ENCODE data around the gene KLHL26.
"Not testable (repeated sequence)": the region's sequence is repeated elsewhere in the genome, so short reads cannot be mapped to it uniquely, and the experiment has no call there.

KLHL26 gene

GRCh38 chr19:18636969-18637629, at the start of gene KLHL26:
KLHL26 (plus strand) TSS chr19:18637028; CDS start chr19:18637055, 27 bp downstream.
- no peak for DNase-seq

GRCh38 chr19:18587561-18587960, 49.3 kb upstream of the KLHL26 start:
- no peak for DNase-seq

- DNase-seq: no peak
These were observed 48.7 kb upstream of the KLHL26 start for GRCh38 chr19:18587962-18588610.

GRCh38 chr19:18588611-18589379, 48.0 kb upstream of the KLHL26 start, which contains the start of gene REX1BD:
REX1BD (plus strand) TSS chr19:18588798; CDS start chr19:18588802, 4 bp downstream.
- peak; percentile 80 to 84 for DNase-seq

GRCh38 chr19:18589380-18590272, 47.2 kb upstream of the KLHL26 start:
- peak; percentile 54 to 58 for DNase-seq

GRCh38 chr19:18590273-18591272, 46.3 kb upstream of the KLHL26 start:
- peak; percentile 16 to 17 for DNase-seq

GRCh38 chr19:18591735-18592385, 45.0 kb upstream of the KLHL26 start:
- no peak for DNase-seq

GRCh38 chr19:18592732-18593131, 44.1 kb upstream of the KLHL26 start:
- DNase-seq: not testable (repeated sequence)

GRCh38 chr19:18593367-18594095, 43.3 kb upstream of the KLHL26 start:
- no peak for DNase-seq

- peak; percentile 51 to 69 for DNase-seq
These were observed 42.6 kb upstream of the KLHL26 start for GRCh38 chr19:18594096-18594823.

- DNase-seq: no peak
These were observed 41.9 kb upstream of the KLHL26 start for GRCh38 chr19:18594824-18595373.

- DNase-seq: no peak
These were observed 41.4 kb upstream of the KLHL26 start for GRCh38 chr19:18595475-18595874.

- peak; percentile 68 to 78 for DNase-seq
These were observed 40.1 kb upstream of the KLHL26 start for GRCh38 chr19:18596752-18597157.

GRCh38 chr19:18597809-18598660, 38.8 kb upstream of the KLHL26 start:
- DNase-seq: no peak

GRCh38 chr19:18599485-18599884, 37.3 kb upstream of the KLHL26 start:
- no peak for DNase-seq

GRCh38 chr19:18600692-18601397, 36.0 kb upstream of the KLHL26 start:
- DNase-seq: not testable (repeated sequence)

GRCh38 chr19:18601875-18602274, 35.0 kb upstream of the KLHL26 start:
- DNase-seq: no peak
